Activated naive CD4-positive, alpha-beta T cell treated with anti-CD3 and anti-CD28 coated beads, Interleukin-2, amount 50 U/mL, for 72 hours (primary cell): ENCODE measurements around the gene CYP27B1. TPM values are rescaled to one million over a fixed set of nuclear protein-coding genes. Genes with fewer than 3 reads are reported as not detected.

Experiments used
- ATAC-seq, 2 donors: fragments of 150-1000 bp; cut with Tn5 transposase; 2 replicates each; pipeline ENCODE4 v1.10.0; 2021; ENCODE audit warnings: mild to moderate bottlenecking in 2 of 2, moderate library complexity in 2 of 2
- DNase-seq, 2 donors: peaks; one replicate each; pipeline ENCODE4 v3.0.0; 2021 to 2022; ENCODE audit warnings: low spot score in 2 of 2
- H3K27ac Mint-ChIP-seq, 2 donors: one replicate each; pipeline ENCODE4 v1.8.0; 2022; ENCODE audit warnings: mild to moderate bottlenecking in 2 of 2, mixed read lengths in 2 of 2
- H3K36me3 Mint-ChIP-seq, 2 donors: one replicate each; pipeline ENCODE4 v1.8.0; 2022; ENCODE audit warnings: mixed read lengths in 2 of 2
- H3K9me3 Mint-ChIP-seq, 2 donors: one replicate each; pipeline ENCODE4 v1.8.0; 2022; ENCODE audit warnings: mixed read lengths in 2 of 2
- total RNA-seq, 2 donors: library from RNA; stranded (reverse); gene quantifications; one replicate each; pipeline ENCODE4 v1.2.3, GENCODE V29; 2022

Gene CYP27B1
- total RNA-seq, 2 donors from 2014 or later, result 7.6 to 14.7 TPM

GRCh38 chr12:57800965-57801364 is 34.1 kb upstream of the CYP27B1 start:
- DNase-seq (no peak), ATAC-seq (no peak)
- Mint-ChIP-seq H3K27ac (peak overlapping the region; percentile 46 to 84), H3K9me3 (no peaks in the 10 kb centered on the region), H3K36me3 (peaks cover 4% of the 10 kb centered on the region in 2 donors)

GRCh38 chr12:57797933-57798332 is 31.1 kb upstream of the CYP27B1 start:
- DNase-seq, result peak in 1 of 2 donors; percentile 14
- H3K36me3 Mint-ChIP-seq, result peaks cover 6 to 9% of the 10 kb centered on the region in 2 donors
- peak overlapping the region in 1 of 2 donors; percentile 25 for H3K27ac Mint-ChIP-seq
- no peak for ATAC-seq
- H3K9me3 Mint-ChIP-seq, result no peaks in the 10 kb centered on the region

DNA sequence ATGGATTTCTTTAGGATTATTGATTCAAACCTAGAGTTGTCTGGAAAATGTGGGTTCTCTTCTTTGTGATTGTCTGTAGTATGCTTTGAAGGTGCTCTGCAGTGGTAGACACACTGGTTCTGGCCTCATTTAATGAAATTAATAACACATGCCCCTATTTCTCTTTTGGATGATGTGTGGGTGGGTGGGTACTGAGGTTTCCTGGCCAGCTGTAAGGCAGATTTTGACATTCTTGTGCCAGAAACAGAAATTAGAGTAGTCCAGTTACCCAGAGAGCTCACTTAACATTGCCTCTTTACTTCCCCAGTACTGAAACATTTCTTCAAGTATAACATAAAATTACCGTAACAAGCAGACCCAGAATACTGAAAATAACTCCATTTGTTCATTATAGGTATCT is 30.1 kb upstream of the CYP27B1 start:
- DNase-seq (peak in 1 of 2 donors; percentile 0), ATAC-seq (no peak)
- H3K36me3 Mint-ChIP-seq, result peaks cover 6 to 11% of the 10 kb centered on the region in 2 donors
- no peaks in the 10 kb centered on the region for H3K9me3 Mint-ChIP-seq
- H3K27ac Mint-ChIP-seq, result no peak overlapping the region

- ATAC-seq (no peak), DNase-seq (no peak)
- Mint-ChIP-seq H3K27ac (peak overlapping the region in 1 of 2 donors; percentile 75), H3K36me3 (peaks cover 6 to 11% of the 10 kb centered on the region in 2 donors), H3K9me3 (no peaks in the 10 kb centered on the region)
Observed at GRCh38 chr12:57795354-57795753, 28.5 kb upstream of the CYP27B1 start.

GRCh38 chr12:57793920-57794319 is 27.0 kb upstream of the CYP27B1 start:
- DNase-seq (no peak), ATAC-seq (peak in 1 of 2 donors; percentile 39)
- peak overlapping the region in 1 of 2 donors; percentile 69 for H3K27ac Mint-ChIP-seq
- no peaks in the 10 kb centered on the region for H3K9me3 Mint-ChIP-seq
- peaks cover 6 to 11% of the 10 kb centered on the region in 2 donors for H3K36me3 Mint-ChIP-seq

GRCh38 chr12:57783861-57784260 is 17.0 kb upstream of the CYP27B1 start:
- H3K9me3 Mint-ChIP-seq, result no peaks in the 10 kb centered on the region
- ATAC-seq (no peak), DNase-seq (no peak)
- peaks cover 8 to 13% of the 10 kb centered on the region in 2 donors for H3K36me3 Mint-ChIP-seq
- H3K27ac Mint-ChIP-seq, result peak overlapping the region in 1 of 2 donors; percentile 93

DNA sequence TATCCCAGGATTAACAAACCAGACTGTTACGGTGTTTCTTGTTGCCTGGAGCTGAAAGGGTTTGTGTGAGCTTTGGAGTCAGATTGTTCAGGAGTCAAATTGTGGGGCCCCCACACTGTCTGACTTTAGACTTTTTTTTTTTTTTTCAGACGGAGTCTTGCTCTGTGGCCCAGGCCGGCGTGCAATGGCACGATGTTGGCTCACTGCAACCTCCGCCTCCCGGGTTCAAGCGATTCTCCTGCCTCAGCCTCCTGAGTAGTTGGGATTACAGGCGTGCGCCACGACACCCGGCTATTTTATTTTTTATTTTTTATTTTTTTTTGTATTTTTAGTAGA is 16.6 kb upstream of the CYP27B1 start:
- Mint-ChIP-seq H3K27ac (peak overlapping the region; percentile 93 to 97), H3K9me3 (no peaks in the 10 kb centered on the region), H3K36me3 (peaks cover 8 to 13% of the 10 kb centered on the region in 2 donors)
- DNase-seq (no peak), ATAC-seq (no peak)

GRCh38 chr12:57782608-57783465 is 16.0 kb upstream of the CYP27B1 start, which contains the start of gene TSFM:
TSFM (plus strand) TSS chr12:57782787; CDS start chr12:57782802, 15 bp downstream.
- H3K36me3 Mint-ChIP-seq, result peaks cover 8 to 13% of the 10 kb centered on the region in 2 donors
- H3K9me3 Mint-ChIP-seq, result no peaks in the 10 kb centered on the region
- DNase-seq (peak; percentile 93 to 97), ATAC-seq (peak; percentile 85 to 94)
- peak within 1 kb of the TSS; percentile 93 to 97 for H3K27ac Mint-ChIP-seq

DNA sequence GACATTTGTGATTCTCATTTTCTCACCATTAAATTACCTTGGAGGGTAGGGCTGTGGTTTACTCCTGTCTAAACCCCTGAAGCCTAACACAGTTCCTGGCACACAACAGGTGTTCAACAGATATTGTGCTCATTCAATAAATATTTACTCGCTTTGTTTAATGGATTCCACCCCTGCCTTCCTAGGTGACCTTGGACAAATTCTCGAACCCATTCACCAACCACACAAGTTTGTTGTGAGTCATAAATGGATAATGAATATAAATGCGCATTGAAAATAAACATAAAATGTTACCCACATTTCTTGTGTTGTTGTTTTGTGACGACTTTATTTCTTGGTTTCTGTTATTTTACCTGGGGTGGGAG is 15.3 kb upstream of the CYP27B1 start:
- H3K36me3 Mint-ChIP-seq, result peaks cover 8 to 13% of the 10 kb centered on the region in 2 donors

DNA sequence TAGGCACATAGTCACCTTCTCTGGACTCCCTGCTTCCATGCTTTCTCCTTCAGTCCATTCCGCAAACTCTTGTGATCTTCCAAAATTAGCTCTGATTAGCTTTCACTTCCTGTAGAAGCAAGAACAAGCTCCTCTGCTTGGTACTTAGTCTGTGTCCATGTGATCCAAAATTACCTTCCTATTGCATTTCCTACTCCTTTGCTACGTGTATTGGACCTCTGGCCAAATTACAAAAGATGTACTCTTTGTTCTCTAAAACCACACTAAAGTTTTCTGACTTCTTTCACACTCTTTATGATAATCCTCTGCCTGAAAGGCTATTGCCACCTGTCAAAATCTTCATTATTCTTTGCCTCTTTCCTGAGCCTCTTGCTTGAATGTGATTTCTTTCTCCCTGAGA is 14.9 kb upstream of the CYP27B1 start:
- no peaks in the 10 kb centered on the region for H3K9me3 Mint-ChIP-seq
- H3K27ac Mint-ChIP-seq, result peak overlapping the region in 1 of 2 donors; percentile 93
- no peak for ATAC-seq
- DNase-seq, result no peak
- peaks cover 8 to 13% of the 10 kb centered on the region in 2 donors for H3K36me3 Mint-ChIP-seq

More for the DNA sequence above, 15.3 kb upstream of the CYP27B1 start:
- ATAC-seq (no peak), DNase-seq (no peak)
- peak overlapping the region; percentile 93 to 97 for H3K27ac Mint-ChIP-seq
- H3K9me3 Mint-ChIP-seq, result no peaks in the 10 kb centered on the region

DNA sequence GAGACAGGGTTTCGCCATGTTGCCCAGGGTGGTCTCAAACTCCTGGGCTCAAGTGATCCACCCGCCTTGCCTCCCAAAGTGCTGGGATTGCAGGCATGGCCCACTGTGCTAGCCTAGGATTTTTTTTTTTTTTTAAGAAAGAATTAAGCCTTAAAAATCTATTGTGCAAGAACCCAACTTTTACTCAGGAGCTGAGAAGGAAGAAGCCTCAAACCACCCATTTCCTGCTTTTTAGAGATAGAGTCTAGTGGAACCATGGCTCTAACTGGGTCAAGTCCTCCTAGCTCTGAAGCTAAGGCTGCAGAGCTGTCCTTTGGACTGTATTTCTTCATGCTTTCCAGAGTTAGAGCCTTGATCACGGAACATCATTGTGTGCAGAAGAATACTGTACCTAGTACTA is 14.4 kb upstream of the CYP27B1 start:
- ATAC-seq (no peak), DNase-seq (no peak)
- H3K36me3 Mint-ChIP-seq, result peaks cover 8 to 13% of the 10 kb centered on the region in 2 donors
- H3K27ac Mint-ChIP-seq, result no peak overlapping the region
- no peaks in the 10 kb centered on the region for H3K9me3 Mint-ChIP-seq

GRCh38 chr12:57780284-57780897 is 13.5 kb upstream of the CYP27B1 start:
- no peaks in the 10 kb centered on the region for H3K9me3 Mint-ChIP-seq
- DNase-seq (no peak), ATAC-seq (no peak)
- peaks cover 8 to 15% of the 10 kb centered on the region in 2 donors for H3K36me3 Mint-ChIP-seq
- no peak overlapping the region for H3K27ac Mint-ChIP-seq

DNA sequence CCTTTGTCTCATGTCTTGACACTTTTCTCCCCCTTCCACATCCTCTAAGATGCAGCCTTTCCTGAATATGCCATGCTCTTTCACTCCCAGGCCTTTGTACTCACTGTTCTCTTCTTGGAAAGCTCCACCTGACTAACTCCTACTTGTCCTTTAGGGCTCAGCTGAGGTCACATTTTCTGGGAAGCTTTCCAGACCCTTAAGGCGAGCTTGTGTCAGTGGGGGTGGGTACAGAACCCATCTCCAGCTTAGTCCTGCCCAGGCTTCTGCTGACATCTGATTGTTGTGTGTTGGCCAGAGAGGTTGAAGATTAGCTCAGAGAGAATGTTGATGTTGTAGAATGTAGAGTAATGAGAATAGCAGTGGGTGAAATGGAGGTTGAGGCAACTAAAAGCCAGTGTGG is 12.9 kb upstream of the CYP27B1 start:
- H3K27ac Mint-ChIP-seq, result no peak overlapping the region

DNA sequence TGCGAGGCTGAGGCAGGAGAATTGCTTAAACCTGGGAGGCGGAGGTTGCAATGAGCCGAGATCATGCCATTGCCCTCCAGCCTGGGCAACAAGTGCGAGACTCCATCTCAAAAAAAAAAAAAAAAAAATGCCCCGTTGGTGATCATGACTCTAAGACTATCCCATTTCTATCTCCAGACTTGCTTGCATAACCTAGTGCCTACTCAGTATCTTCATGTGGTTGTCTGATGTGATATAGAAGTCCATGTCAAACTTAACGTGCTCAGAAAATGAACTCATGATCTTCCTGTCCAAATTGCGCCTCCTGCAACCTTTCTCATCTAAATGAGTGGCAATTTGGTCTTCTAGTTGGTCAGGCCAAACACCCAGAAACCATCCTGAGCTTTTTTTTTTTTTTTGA is 11.0 kb upstream of the CYP27B1 start:
- DNase-seq, result no peak
- no peak for ATAC-seq
- peaks cover 4 to 12% of the 10 kb centered on the region in 2 donors for H3K36me3 Mint-ChIP-seq
- no peak overlapping the region for H3K27ac Mint-ChIP-seq
- no peaks in the 10 kb centered on the region for H3K9me3 Mint-ChIP-seq

More for the DNA sequence above, 12.9 kb upstream of the CYP27B1 start:
- ATAC-seq (no peak), DNase-seq (no peak)
- H3K36me3 Mint-ChIP-seq, result peaks cover 8 to 15% of the 10 kb centered on the region in 2 donors
- H3K9me3 Mint-ChIP-seq, result no peaks in the 10 kb centered on the region

GRCh38 chr12:57777367-57777766 is 10.5 kb upstream of the CYP27B1 start:
- no peak for ATAC-seq
- Mint-ChIP-seq H3K9me3 (no peaks in the 10 kb centered on the region), H3K36me3 (peaks cover 0 to 11% of the 10 kb centered on the region in 2 donors), H3K27ac (no peak overlapping the region)
- no peak for DNase-seq

GRCh38 chr12:57776247-57776587 is 9.3 kb upstream of the CYP27B1 start:
- H3K36me3 Mint-ChIP-seq, result peaks cover 0 to 15% of the 10 kb centered on the region in 2 donors
- DNase-seq (no peak), ATAC-seq (no peak)

GRCh38 chr12:57775563-57776246 is 8.8 kb upstream of the CYP27B1 start:
- ATAC-seq, result no peak
- H3K9me3 Mint-ChIP-seq, result no peaks in the 10 kb centered on the region
- H3K27ac Mint-ChIP-seq, result no peak overlapping the region
- peaks cover 0 to 17% of the 10 kb centered on the region in 2 donors for H3K36me3 Mint-ChIP-seq
- no peak for DNase-seq

More at GRCh38 chr12:57776247-57776587, 9.3 kb upstream of the CYP27B1 start:
- Mint-ChIP-seq H3K27ac (no peak overlapping the region), H3K9me3 (no peaks in the 10 kb centered on the region)
